NB4 (cell line): ENCODE results near the gene PRR33.

Source experiments
- DNase-seq: peaks from one replicate; pipeline ENCODE4 v3.0.0; 2010; ENCODE audit warnings: low read depth
- H3K4me3 ChIP-seq: one replicate; pipeline ENCODE4 v1.5.1; 2011; ENCODE audit warnings: mild to moderate bottlenecking, low read depth, low read length, moderate library complexity
- MYC ChIP-seq: IDR thresholded peaks from 2 replicates; pipeline ENCODE4 v1.6.1; 2011; ENCODE audit warnings: low read depth, low read length
- POLR2A ChIP-seq: IDR thresholded peaks from 2 replicates; pipeline ENCODE4 v1.6.1; 2011; ENCODE audit warnings: mild to moderate bottlenecking; ENCODE audit not compliant: insufficient read length; ENCODE audit errors: extremely low read depth
- TF ChIP-seq, protein P1 (sequence below): IDR thresholded peaks from one replicate; pipeline ENCODE4 v1.5.1; 2012; ENCODE audit warnings: low read depth, low read length
- TF ChIP-seq, protein P2 (sequence below): IDR thresholded peaks from 2 replicates; pipeline ENCODE4 v1.6.1; 2011; ENCODE audit warnings: low read depth, low read length

The PRR33 gene

DNA sequence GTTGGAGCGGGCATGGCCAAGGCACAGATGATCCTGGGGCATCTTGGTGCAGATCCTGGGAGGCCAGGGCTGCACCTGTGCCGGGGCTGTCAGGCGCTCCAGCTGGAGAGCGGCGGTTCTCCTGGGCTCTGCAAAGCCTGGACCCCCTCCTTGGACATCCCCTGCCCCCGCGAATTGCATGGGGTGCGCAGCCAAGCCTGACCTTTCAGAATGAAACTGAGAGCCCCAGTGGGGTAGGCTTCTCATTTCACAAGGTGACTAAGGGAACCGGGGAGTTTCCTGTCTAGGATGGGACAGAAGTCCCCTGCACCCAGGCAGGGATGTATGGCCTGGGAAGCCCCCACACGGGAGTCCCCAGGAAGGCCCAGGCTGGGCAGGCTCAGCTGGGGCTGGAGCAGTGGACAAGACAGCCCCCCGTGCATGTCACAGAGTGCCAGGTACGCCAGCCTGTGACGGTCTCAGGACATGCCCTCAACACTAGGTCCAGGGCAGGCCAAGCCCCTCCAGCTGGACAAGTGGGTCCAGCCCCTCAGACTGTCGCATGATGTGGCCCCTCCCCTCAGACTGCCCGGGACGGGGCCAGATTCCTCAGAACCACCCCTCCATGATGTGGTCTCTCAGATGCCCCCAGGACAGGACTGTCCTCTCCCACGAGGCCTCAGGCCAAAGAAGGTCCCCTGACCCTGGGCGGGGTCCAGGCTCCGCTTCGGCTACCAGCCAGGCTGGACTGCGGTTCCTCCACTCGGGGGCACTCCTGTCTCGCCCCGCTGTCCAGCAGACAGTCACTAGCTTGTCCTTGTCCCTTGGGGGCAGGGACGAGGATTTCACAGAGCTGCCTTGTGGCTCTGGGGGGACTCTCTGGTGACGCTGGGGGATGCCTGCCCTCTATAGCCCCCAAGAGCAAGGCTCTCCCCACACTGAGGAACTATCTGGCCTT is 36.5 kb downstream of the PRR33 start:
- TF ChIP-seq, protein P1, sequence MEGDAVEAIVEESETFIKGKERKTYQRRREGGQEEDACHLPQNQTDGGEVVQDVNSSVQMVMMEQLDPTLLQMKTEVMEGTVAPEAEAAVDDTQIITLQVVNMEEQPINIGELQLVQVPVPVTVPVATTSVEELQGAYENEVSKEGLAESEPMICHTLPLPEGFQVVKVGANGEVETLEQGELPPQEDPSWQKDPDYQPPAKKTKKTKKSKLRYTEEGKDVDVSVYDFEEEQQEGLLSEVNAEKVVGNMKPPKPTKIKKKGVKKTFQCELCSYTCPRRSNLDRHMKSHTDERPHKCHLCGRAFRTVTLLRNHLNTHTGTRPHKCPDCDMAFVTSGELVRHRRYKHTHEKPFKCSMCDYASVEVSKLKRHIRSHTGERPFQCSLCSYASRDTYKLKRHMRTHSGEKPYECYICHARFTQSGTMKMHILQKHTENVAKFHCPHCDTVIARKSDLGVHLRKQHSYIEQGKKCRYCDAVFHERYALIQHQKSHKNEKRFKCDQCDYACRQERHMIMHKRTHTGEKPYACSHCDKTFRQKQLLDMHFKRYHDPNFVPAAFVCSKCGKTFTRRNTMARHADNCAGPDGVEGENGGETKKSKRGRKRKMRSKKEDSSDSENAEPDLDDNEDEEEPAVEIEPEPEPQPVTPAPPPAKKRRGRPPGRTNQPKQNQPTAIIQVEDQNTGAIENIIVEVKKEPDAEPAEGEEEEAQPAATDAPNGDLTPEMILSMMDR = no peak
- no peak for TF ChIP-seq MYC
- TF ChIP-seq POLR2A = no peak
- TF ChIP-seq, protein P2, sequence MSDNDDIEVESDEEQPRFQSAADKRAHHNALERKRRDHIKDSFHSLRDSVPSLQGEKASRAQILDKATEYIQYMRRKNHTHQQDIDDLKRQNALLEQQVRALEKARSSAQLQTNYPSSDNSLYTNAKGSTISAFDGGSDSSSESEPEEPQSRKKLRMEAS = no peak
- DNase-seq = no peak
- H3K4me3 ChIP-seq = no peak overlapping the region

DNA sequence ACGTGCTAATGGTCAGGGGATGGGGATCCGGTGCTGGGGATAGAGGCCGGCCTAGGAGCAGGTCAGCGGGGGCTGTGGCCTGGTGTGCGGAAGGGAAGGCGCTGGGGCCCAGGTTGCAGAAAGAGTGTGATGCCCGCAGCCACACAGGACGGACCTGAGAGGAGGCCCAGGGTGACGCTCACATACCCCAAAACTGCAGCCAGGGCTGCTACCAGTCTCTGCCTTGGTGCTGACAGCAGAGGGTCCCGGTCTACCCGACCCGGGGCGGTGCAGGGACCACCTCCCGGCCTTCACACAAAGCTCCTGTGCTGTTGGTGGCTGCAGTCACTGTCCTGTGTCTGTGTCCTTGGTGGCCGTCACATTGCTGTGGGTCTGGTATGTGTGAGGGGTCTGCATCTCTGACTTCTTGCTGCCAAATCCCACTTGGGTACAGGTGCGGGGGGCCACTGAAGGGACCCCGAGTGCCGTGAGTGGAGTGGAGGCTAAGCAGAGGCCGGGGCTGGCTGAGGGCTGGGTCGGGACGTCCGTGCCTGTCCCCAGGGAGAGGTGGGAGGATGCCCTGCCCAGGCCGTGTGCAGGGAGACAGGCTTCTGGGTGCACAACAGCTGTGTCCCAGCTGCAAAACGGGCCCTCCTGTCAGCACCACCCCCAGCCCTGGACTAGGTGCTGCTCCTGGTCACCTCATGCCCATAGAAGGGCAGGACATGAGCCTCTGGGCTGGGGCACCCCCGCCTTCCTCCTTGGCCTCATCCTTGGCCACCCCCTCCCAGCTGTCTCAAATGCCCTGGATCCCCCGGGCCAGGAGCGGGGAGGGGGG is 37.4 kb downstream of the PRR33 start:
- peak; percentile 70 for DNase-seq
- H3K4me3 ChIP-seq = no peak overlapping the region
- no peak for TF ChIP-seq POLR2A
- TF ChIP-seq MYC = no peak
- TF ChIP-seq, protein P2 = no peak
- TF ChIP-seq, protein P1 = no peak

DNA sequence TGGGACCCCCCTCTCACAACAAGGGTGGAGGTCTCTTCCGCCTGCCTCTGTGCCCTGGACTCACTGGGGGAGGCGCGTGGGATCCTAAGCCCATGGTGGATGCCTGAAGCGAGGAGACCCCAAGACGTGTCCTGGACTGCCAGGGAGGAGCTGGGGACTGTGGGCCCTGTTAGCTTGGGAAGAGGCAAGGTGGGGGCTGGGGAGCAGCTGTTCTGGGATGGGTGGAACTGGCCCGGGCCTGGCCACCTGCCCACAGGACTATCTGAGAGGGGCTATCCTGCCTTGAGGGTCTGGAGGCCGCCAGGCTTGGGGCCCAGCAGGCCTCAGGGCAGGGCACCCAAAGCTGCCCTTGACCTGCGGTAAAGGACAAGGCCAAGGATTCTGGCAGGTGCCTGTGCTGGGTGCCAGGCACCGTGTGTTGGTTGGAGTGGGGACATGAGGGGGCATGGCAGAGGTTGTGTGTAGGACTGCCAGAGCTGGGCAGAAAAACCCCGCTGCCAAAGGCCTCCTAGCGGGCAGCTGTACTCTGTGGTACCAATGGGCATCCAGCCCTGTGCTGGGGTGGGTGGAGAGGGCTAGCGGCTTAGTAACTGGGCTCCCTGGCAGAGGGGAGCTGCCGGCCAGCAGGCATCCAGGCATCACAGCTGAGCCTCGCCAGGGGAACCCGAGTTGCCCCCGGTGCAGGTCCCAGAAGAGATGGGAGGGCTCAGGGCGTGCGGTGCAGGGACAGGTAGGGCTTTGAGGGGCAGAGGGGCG is 38.1 kb downstream of the PRR33 start:
- TF ChIP-seq, protein P2 = no peak
- TF ChIP-seq, protein P1 = no peak
- TF ChIP-seq POLR2A (no peak), MYC (no peak)
- DNase-seq = no peak
- peak overlapping the region; percentile 32 for H3K4me3 ChIP-seq

DNA sequence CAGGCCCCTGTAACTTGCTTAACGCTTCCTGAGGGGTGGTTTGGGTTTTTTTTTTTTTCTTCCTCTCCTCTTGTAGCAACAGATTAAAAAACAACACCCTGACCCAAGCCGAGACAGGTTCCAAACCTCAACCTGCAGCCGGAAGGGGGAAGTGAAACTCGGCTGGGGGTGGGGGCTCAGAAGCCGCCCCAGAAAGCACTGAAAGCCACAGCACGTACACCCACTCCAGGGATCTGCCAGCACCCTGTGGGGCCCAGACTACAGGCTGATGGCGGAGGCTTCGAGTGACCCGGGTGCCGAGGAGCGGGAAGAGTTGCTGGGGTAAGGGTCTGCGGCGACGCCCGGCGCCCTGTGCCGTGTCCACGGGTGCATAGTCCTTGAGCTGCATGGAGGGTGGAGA is 38.8 kb downstream of the PRR33 start, which contains the start of gene LSP1:
Gene LSP1, plus strand, starts transcription at position 208 of the 400 bp plus-strand sequence. Its CDS starts 61 bp downstream, at position 269.
- peak; percentile 94 for DNase-seq
- TF ChIP-seq, protein P1 = no peak
- TF ChIP-seq, protein P2 = no peak
- TF ChIP-seq MYC (no peak), POLR2A (no peak)
- peak within 1 kb of the TSS; percentile 32 for H3K4me3 ChIP-seq

DNA sequence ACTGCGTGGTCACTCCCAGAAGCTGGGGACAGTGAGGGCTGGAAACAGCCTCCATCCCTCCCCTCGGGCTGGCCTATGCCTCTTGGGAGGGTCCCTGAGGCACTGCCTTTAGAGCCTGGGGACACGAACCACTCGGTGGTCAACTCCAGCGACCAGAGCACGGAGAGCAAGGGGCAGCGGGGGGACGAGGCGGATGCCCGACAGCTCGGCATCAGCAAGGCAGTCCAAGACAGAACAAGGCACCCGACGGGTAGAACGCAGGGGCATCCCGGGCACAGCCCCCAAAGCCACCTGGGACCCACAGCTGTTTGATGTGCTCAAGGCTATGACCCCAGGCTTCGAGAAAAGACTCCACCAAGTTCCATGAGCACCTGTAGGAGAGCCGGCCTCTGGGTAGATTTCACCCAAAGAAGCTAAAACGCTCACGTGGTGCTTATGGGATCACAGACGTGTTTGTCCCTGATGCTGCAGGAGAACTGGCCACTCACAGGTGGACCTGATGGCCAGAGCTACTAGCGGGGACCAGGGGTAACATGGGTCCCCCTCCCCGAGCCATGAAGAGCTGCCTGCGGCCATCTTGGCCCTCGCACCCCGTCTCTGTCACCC is 39.3 kb downstream of the PRR33 start:
- TF ChIP-seq, protein P2 = no peak
- TF ChIP-seq MYC (no peak), POLR2A (no peak)
- TF ChIP-seq, protein P1 = no peak
- DNase-seq = no peak
- H3K4me3 ChIP-seq = no peak overlapping the region
